ENCODE measurements around the gene DNAJC22. TPM values are rescaled to one million over a fixed set of nuclear protein-coding genes. Genes with fewer than 3 reads are reported as not detected.

DNAJC22 gene
- polyA plus RNA-seq (2012; ENCODE audit: insufficient read depth, insufficient read length, low read depth), result 1.3 TPM

DNA sequence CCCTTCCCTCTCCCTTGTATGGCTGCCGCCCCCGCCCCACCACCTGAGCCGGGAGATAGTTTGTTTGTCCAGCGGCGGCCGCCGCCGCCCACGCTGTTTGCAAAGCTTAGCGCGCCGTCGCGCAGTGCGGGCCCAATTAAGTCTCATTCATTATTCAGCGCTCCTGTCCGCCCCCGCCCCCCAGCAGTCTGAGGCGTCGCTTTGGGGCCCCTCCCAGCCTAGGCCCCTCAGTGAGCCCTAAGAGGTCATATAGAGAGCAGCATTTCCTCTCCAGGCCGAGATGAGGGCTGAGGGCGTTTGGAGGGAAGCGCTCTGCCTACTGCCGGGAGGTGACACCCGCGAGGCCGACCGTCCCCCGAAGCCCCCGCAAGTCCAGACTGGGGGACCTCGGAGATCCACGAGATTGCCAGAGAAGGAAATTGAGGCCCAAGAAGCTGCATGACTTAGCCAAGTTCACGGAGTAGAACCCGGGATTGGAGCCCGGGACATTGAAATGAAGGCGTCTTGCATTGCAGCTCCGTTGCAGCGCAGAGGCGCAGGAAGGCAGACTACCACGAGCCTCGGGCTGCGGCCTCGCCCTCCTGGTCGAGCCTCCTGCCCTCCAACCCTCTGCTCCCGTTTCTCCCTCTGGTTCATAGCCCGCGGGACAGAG is at the start of gene DNAJC22:
DNAJC22 (plus strand) TSS at position 230 of the 652 bp plus-strand sequence. CDS start 1,985 bp downstream, outside the sequence.
- H3K9me3 ChIP-seq, result no peaks in the 10 kb centered on the region
- peaks cover 8% of the 10 kb centered on the region for H3K4me1 ChIP-seq
- no peak for TF ChIP-seq CTCF (IDR thresholded peaks at IDR 0.05; ENCODE audit: low read depth, low read length)
- no peaks in the 10 kb centered on the region for H3K36me3 ChIP-seq
- peak; percentile 52 for DNase-seq
- peak within 1 kb of the TSS; percentile 58 for H3K4me3 ChIP-seq (ENCODE audit: low read depth, low read length)
- peaks cover 20% of the 10 kb centered on the region for H3K27me3 ChIP-seq

GRCh38 chr12:49297695-49298060 is 49.0 kb upstream of the DNAJC22 start:
- TF ChIP-seq CTCF (IDR thresholded peaks at IDR 0.05; ENCODE audit: low read depth, low read length), result no peak
- H3K27me3 ChIP-seq, result no peaks in the 10 kb centered on the region
- no peak for DNase-seq
- H3K9me3 ChIP-seq, result no peaks in the 10 kb centered on the region
- H3K4me1 ChIP-seq, result peaks cover 6% of the 10 kb centered on the region
- no peak overlapping the region for H3K4me3 ChIP-seq (ENCODE audit: low read depth, low read length)
- H3K36me3 ChIP-seq, result peaks cover 27% of the 10 kb centered on the region

DNA sequence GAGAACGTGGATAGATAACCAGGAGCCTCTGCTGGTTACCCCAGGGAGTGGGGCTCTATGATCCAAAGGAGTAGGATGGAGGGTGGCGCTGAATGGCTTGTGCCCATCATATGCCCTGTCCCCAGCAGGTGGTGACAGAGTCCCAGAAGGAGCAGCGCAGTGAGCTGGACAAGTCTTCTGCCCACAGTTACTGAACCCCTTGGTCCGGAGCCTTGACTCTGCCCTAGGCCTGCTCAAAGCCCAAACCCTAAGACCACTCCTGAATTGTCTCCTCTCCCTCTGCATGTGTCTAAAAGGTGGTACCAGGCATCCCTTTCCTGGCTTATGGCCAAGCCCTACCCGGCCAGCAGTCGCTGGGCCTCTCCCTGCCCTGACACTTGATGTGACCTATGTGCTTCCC is 48.5 kb upstream of the DNAJC22 start:
- Histone ChIP-seq H3K4me1 (peaks cover 6% of the 10 kb centered on the region), H3K36me3 (peaks cover 27% of the 10 kb centered on the region), H3K27me3 (no peaks in the 10 kb centered on the region), H3K4me3 (ENCODE audit: low read depth, low read length) (no peak overlapping the region), H3K9me3 (no peaks in the 10 kb centered on the region)
- DNase-seq, result peak; percentile 46
- peak; percentile 34 for TF ChIP-seq CTCF (IDR thresholded peaks at IDR 0.05; ENCODE audit: low read depth, low read length)

- TF ChIP-seq CTCF (IDR thresholded peaks at IDR 0.05; ENCODE audit: low read depth, low read length), result no peak
- no peak for DNase-seq
- Histone ChIP-seq H3K4me1 (peaks cover 14% of the 10 kb centered on the region), H3K36me3 (peaks cover 19% of the 10 kb centered on the region), H3K27me3 (no peaks in the 10 kb centered on the region), H3K9me3 (no peaks in the 10 kb centered on the region), H3K4me3 (ENCODE audit: low read depth, low read length) (no peak overlapping the region)
Observed at GRCh38 chr12:49301760-49302159, 44.9 kb upstream of the DNAJC22 start.

DNA sequence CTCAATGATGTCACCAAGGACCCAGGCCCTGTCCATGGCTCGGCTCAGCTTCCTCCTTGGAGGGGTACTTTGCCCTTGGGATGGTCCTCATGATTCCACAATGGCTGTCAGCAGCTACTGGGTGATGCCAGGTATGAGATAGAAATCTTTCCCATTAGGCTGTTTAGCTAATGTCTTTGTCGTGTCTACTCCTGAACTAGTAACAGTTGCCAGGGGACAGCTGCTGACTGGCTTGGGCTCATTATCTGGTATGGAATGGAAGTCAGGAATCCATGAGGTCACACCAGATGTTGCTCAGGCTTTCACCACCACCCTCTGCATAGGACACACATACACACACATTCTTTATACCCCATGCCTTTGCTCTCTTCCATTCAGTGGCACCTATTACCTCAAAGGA is 42.5 kb upstream of the DNAJC22 start:
- Histone ChIP-seq H3K27me3 (no peaks in the 10 kb centered on the region), H3K36me3 (no peaks in the 10 kb centered on the region), H3K9me3 (no peaks in the 10 kb centered on the region; the same call in 1 of the 2 replicates), H3K4me1 (peaks cover 14% of the 10 kb centered on the region), H3K4me3 (ENCODE audit: low read depth, low read length) (no peak overlapping the region)
- DNase-seq, result peak; percentile 54
- TF ChIP-seq CTCF (IDR thresholded peaks at IDR 0.05; ENCODE audit: low read depth, low read length), result 0 out of 2 replicates have a peak, but pooled peaks have one; percentile 3

DNA sequence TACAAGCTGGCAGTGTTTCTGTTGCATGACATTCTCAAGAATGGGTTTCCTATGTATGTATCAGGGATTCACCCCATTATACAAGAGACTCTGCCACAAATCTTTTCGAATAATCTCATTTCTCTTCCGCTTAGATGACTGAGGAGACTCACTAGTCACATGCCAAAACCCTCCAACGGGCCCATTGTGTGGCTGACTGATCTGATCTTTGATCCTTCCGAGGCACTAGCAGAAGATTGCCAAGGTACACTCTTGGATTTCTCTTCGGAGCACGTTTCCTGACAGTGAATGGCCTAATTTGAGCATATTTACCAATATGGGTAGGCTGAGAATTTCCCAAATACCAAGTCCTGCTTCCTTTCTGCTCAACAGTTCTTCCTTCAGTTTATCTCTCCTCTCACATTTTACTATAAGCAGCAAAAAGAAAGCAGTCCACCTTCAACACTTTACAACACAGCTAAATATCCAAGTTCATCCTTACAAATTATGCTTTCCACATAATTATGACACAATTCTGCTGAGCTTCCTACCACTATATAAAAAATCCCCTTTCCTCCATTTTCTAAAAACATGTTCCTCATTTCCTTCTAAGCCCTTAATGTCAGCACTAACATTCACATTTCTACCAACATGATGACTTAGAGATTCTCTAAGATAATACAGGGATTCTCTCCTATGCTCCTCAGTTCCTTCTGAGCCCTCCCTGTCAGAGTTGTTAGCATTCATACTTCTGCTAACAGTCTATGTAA is 40.8 kb upstream of the DNAJC22 start:
- Histone ChIP-seq H3K9me3 (no peaks in the 10 kb centered on the region; the same call in 1 of the 2 replicates), H3K27me3 (no peaks in the 10 kb centered on the region), H3K4me3 (ENCODE audit: low read depth, low read length) (no peak overlapping the region), H3K36me3 (no peaks in the 10 kb centered on the region), H3K4me1 (peaks cover 14% of the 10 kb centered on the region)
- TF ChIP-seq CTCF (IDR thresholded peaks at IDR 0.05; ENCODE audit: low read depth, low read length), result no peak
- no peak for DNase-seq
